ENCODE results near the gene SUSD2.

DNA sequence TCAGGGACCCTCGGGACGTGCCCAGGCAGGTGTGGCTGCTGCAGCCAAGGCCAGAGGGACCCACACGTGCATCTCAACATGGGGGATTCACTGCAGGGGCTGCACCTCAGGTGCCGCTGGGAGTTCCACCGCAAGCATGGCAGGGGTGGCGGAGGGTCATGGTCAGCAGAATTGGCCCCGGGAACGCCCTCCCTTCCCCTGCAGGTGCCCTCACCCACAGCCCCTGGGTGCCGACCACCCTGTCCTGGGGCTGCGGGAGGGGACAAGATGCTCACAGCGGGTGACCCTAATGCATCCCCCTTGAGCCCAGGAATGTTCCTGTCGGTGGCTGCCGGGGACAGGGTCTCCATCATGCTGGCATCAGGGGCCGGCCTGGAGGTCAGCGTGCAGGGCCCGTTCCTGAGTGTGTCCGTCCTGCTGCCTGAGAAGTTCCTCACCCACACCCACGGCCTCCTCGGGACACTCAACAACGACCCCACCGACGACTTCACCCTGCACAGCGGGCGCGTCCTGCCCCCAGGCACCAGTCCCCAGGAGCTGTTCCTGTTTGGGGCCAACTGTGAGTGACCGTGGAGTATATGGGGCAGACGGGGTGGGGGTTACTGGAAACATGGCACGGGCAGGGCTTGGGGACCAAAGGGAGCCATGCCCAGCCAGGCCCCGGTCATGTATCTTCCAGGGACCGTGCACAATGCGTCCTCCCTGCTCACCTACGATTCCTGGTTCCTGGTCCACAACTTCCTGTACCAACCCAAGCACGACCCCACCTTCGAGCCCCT, 5.8 kb downstream of the SUSD2 start:
- TF ChIP-seq, protein P1, sequence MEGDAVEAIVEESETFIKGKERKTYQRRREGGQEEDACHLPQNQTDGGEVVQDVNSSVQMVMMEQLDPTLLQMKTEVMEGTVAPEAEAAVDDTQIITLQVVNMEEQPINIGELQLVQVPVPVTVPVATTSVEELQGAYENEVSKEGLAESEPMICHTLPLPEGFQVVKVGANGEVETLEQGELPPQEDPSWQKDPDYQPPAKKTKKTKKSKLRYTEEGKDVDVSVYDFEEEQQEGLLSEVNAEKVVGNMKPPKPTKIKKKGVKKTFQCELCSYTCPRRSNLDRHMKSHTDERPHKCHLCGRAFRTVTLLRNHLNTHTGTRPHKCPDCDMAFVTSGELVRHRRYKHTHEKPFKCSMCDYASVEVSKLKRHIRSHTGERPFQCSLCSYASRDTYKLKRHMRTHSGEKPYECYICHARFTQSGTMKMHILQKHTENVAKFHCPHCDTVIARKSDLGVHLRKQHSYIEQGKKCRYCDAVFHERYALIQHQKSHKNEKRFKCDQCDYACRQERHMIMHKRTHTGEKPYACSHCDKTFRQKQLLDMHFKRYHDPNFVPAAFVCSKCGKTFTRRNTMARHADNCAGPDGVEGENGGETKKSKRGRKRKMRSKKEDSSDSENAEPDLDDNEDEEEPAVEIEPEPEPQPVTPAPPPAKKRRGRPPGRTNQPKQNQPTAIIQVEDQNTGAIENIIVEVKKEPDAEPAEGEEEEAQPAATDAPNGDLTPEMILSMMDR (conservative IDR thresholded peaks at IDR 0.05): no peak
- no peak for TF ChIP-seq ZFX (IDR thresholded peaks at IDR 0.05)
